Dedifferentiated amniotic fluid mesenchymal stem cell (primary cell): ENCODE results near the gene DECR2.

Experiments
- DNase-seq: peaks from one replicate; pipeline ENCODE4 v3.0.0-alpha.2; 2016; ENCODE audit errors: extremely low spot score

Gene DECR2

GRCh38 chr16:444027-444426, 42.3 kb downstream of the DECR2 start:
- no peak for DNase-seq

- DNase-seq = no peak
Measured at GRCh38 chr16:445566-445965, 43.9 kb downstream of the DECR2 start.

- no peak for DNase-seq
Measured at GRCh38 chr16:450385-450784, 48.7 kb downstream of the DECR2 start.

GRCh38 chr16:450785-451512, 49.3 kb downstream of the DECR2 start:
- no peak for DNase-seq

GRCh38 chr16:454397-454940, 52.8 kb downstream of the DECR2 start:
- no peak for DNase-seq

GRCh38 chr16:455453-455852, 53.8 kb downstream of the DECR2 start:
- DNase-seq = no peak

- peak; percentile 20 for DNase-seq
Measured at GRCh38 chr16:456891-457483, 55.3 kb downstream of the DECR2 start.

- no peak for DNase-seq
Measured at GRCh38 chr16:457732-458400, 56.2 kb downstream of the DECR2 start.

- DNase-seq = no peak
Measured at GRCh38 chr16:459761-460160, 58.1 kb downstream of the DECR2 start.

- no peak for DNase-seq
Measured at GRCh38 chr16:460787-461186, 59.1 kb downstream of the DECR2 start.
